HG03064 (cell line): Measurements from ENCODE around the gene CLMP.

Experiments
- ATAC-seq: cut with Tn5 transposase; IDR thresholded peaks from one replicate; pipeline ENCODE4 v1.9.1; 2021; ENCODE audit warnings: low read depth; ENCODE audit not compliant: unreplicated experiment

CLMP gene

GRCh38 chr11:123191939-123192338 lies 3.1 kb downstream of the CLMP start:
- no peak for ATAC-seq

GRCh38 chr11:123190518-123190917 lies 4.5 kb downstream of the CLMP start:
- ATAC-seq = no peak

- no peak for ATAC-seq
Observed at GRCh38 chr11:123188508-123189165, 6.4 kb downstream of the CLMP start.

GRCh38 chr11:123187665-123188507 lies 7.2 kb downstream of the CLMP start:
- no peak for ATAC-seq

- ATAC-seq = no peak
Observed at GRCh38 chr11:123187248-123187647, 7.8 kb downstream of the CLMP start.

GRCh38 chr11:123186286-123186685 lies 8.8 kb downstream of the CLMP start:
- ATAC-seq = no peak

GRCh38 chr11:123185326-123185725 lies 9.7 kb downstream of the CLMP start:
- no peak for ATAC-seq

GRCh38 chr11:123184531-123184930 lies 10.5 kb downstream of the CLMP start:
- ATAC-seq = no peak

GRCh38 chr11:123183391-123184099 lies 11.5 kb downstream of the CLMP start:
- no peak for ATAC-seq

- ATAC-seq = no peak
Observed at GRCh38 chr11:123181767-123182500, 13.1 kb downstream of the CLMP start.

GRCh38 chr11:123181075-123181474 lies 14.0 kb downstream of the CLMP start:
- ATAC-seq = no peak

- no peak for ATAC-seq
Observed at GRCh38 chr11:123180574-123180973, 14.5 kb downstream of the CLMP start.

GRCh38 chr11:123180166-123180565 lies 14.9 kb downstream of the CLMP start:
- ATAC-seq = no peak

GRCh38 chr11:123179586-123179985 lies 15.5 kb downstream of the CLMP start:
- ATAC-seq = no peak

GRCh38 chr11:123178186-123178585 lies 16.9 kb downstream of the CLMP start:
- no peak for ATAC-seq

GRCh38 chr11:123176785-123177184 lies 18.3 kb downstream of the CLMP start:
- no peak for ATAC-seq

GRCh38 chr11:123174196-123175183 lies 20.6 kb downstream of the CLMP start:
- no peak for ATAC-seq

- ATAC-seq = no peak
Observed at GRCh38 chr11:123173856-123174186, 21.2 kb downstream of the CLMP start.

- ATAC-seq = no peak
Observed at GRCh38 chr11:123173040-123173855, 21.8 kb downstream of the CLMP start.
